ENCODE data around the gene KIF1A.

Gene KIF1A

GRCh38 chr2:240803191-240803590 is 16.8 kb downstream of the KIF1A start:
- Histone ChIP-seq H3K4me1 (ENCODE audit: control insufficient read depth, insufficient read depth, low read length) (no peaks in the 10 kb centered on the region), H3K4me2 (ENCODE audit: low read length) (no peak overlapping the region), H3K27me3 (ENCODE audit: control insufficient read depth, insufficient read depth, low read length) (peaks cover 80% of the 10 kb centered on the region), H3K9me3 (replicated peaks; ENCODE audit: low read length) (no peaks in the 10 kb centered on the region), H3K9ac (ENCODE audit: low read depth, low read length) (no peak overlapping the region), H3K4me3 (ENCODE audit: low read length) (no peak overlapping the region), H3K36me3 (ENCODE audit: insufficient read depth, low read length) (no peaks in the 10 kb centered on the region)

- H3K4me3 ChIP-seq (ENCODE audit: low read length) = no peak overlapping the region
- no peaks in the 10 kb centered on the region for H3K9me3 ChIP-seq (replicated peaks; ENCODE audit: low read length)
- H3K27me3 ChIP-seq (ENCODE audit: control insufficient read depth, insufficient read depth, low read length) = peaks cover 83% of the 10 kb centered on the region
Measured at GRCh38 chr2:240799033-240799820, 20.8 kb downstream of the KIF1A start.

GRCh38 chr2:240798327-240798905 is 21.6 kb downstream of the KIF1A start:
- H3K27me3 ChIP-seq (ENCODE audit: control insufficient read depth, insufficient read depth, low read length) = peaks cover 87% of the 10 kb centered on the region
- H3K9ac ChIP-seq (ENCODE audit: low read depth, low read length) = no peak overlapping the region
- no peaks in the 10 kb centered on the region for H3K36me3 ChIP-seq (ENCODE audit: insufficient read depth, low read length)
- no peaks in the 10 kb centered on the region for H3K4me1 ChIP-seq (ENCODE audit: control insufficient read depth, insufficient read depth, low read length)
- no peaks in the 10 kb centered on the region for H3K9me3 ChIP-seq (replicated peaks; ENCODE audit: low read length)
- no peak overlapping the region for H3K4me2 ChIP-seq (ENCODE audit: low read length)
- no peak overlapping the region for H3K4me3 ChIP-seq (ENCODE audit: low read length)

More at GRCh38 chr2:240799033-240799820, 20.8 kb downstream of the KIF1A start:
- no peaks in the 10 kb centered on the region for H3K36me3 ChIP-seq (ENCODE audit: insufficient read depth, low read length)
- no peak overlapping the region for H3K9ac ChIP-seq (ENCODE audit: low read depth, low read length)
- H3K4me2 ChIP-seq (ENCODE audit: low read length) = no peak overlapping the region
- no peaks in the 10 kb centered on the region for H3K4me1 ChIP-seq (ENCODE audit: control insufficient read depth, insufficient read depth, low read length)

GRCh38 chr2:240797914-240798313 is 22.1 kb downstream of the KIF1A start:
- Histone ChIP-seq H3K4me3 (ENCODE audit: low read length) (no peak overlapping the region), H3K9ac (ENCODE audit: low read depth, low read length) (no peak overlapping the region), H3K4me2 (ENCODE audit: low read length) (no peak overlapping the region), H3K4me1 (ENCODE audit: control insufficient read depth, insufficient read depth, low read length) (no peaks in the 10 kb centered on the region), H3K9me3 (replicated peaks; ENCODE audit: low read length) (no peaks in the 10 kb centered on the region), H3K36me3 (ENCODE audit: insufficient read depth, low read length) (no peaks in the 10 kb centered on the region), H3K27me3 (ENCODE audit: control insufficient read depth, insufficient read depth, low read length) (peaks cover 87% of the 10 kb centered on the region)

GRCh38 chr2:240797500-240797895 is 22.5 kb downstream of the KIF1A start:
- no peaks in the 10 kb centered on the region for H3K4me1 ChIP-seq (ENCODE audit: control insufficient read depth, insufficient read depth, low read length)
- no peaks in the 10 kb centered on the region for H3K36me3 ChIP-seq (ENCODE audit: insufficient read depth, low read length)
- H3K9ac ChIP-seq (ENCODE audit: low read depth, low read length) = no peak overlapping the region
- H3K4me2 ChIP-seq (ENCODE audit: low read length) = no peak overlapping the region
- H3K9me3 ChIP-seq (replicated peaks; ENCODE audit: low read length) = no peaks in the 10 kb centered on the region
- H3K4me3 ChIP-seq (ENCODE audit: low read length) = no peak overlapping the region
- H3K27me3 ChIP-seq (ENCODE audit: control insufficient read depth, insufficient read depth, low read length) = peaks cover 84% of the 10 kb centered on the region

GRCh38 chr2:240796543-240797499 is 23.2 kb downstream of the KIF1A start:
- H3K4me3 ChIP-seq (ENCODE audit: low read length) = no peak overlapping the region
- H3K36me3 ChIP-seq (ENCODE audit: insufficient read depth, low read length) = no peaks in the 10 kb centered on the region
- peaks cover 77% of the 10 kb centered on the region for H3K27me3 ChIP-seq (ENCODE audit: control insufficient read depth, insufficient read depth, low read length)
- no peak overlapping the region for H3K4me2 ChIP-seq (ENCODE audit: low read length)
- no peak overlapping the region for H3K9ac ChIP-seq (ENCODE audit: low read depth, low read length)
- H3K9me3 ChIP-seq (replicated peaks; ENCODE audit: low read length) = no peaks in the 10 kb centered on the region
- no peaks in the 10 kb centered on the region for H3K4me1 ChIP-seq (ENCODE audit: control insufficient read depth, insufficient read depth, low read length)

GRCh38 chr2:240795916-240796510 is 24.0 kb downstream of the KIF1A start:
- no peaks in the 10 kb centered on the region for H3K36me3 ChIP-seq (ENCODE audit: insufficient read depth, low read length)
- H3K9me3 ChIP-seq (replicated peaks; ENCODE audit: low read length) = no peaks in the 10 kb centered on the region
- no peak overlapping the region for H3K9ac ChIP-seq (ENCODE audit: low read depth, low read length)
- no peak overlapping the region for H3K4me3 ChIP-seq (ENCODE audit: low read length)
- H3K27me3 ChIP-seq (ENCODE audit: control insufficient read depth, insufficient read depth, low read length) = peaks cover 69% of the 10 kb centered on the region
- no peak overlapping the region for H3K4me2 ChIP-seq (ENCODE audit: low read length)
- no peaks in the 10 kb centered on the region for H3K4me1 ChIP-seq (ENCODE audit: control insufficient read depth, insufficient read depth, low read length)

GRCh38 chr2:240795454-240795853 is 24.6 kb downstream of the KIF1A start:
- no peak overlapping the region for H3K9ac ChIP-seq (ENCODE audit: low read depth, low read length)
- no peaks in the 10 kb centered on the region for H3K4me1 ChIP-seq (ENCODE audit: control insufficient read depth, insufficient read depth, low read length)
- H3K36me3 ChIP-seq (ENCODE audit: insufficient read depth, low read length) = no peaks in the 10 kb centered on the region
- H3K9me3 ChIP-seq (replicated peaks; ENCODE audit: low read length) = no peaks in the 10 kb centered on the region
- H3K27me3 ChIP-seq (ENCODE audit: control insufficient read depth, insufficient read depth, low read length) = peaks cover 64% of the 10 kb centered on the region
- no peak overlapping the region for H3K4me3 ChIP-seq (ENCODE audit: low read length)
- no peak overlapping the region for H3K4me2 ChIP-seq (ENCODE audit: low read length)

GRCh38 chr2:240794178-240794721 is 25.8 kb downstream of the KIF1A start:
- Histone ChIP-seq H3K4me3 (ENCODE audit: low read length) (no peak overlapping the region), H3K36me3 (ENCODE audit: insufficient read depth, low read length) (no peaks in the 10 kb centered on the region), H3K4me2 (ENCODE audit: low read length) (no peak overlapping the region), H3K9me3 (replicated peaks; ENCODE audit: low read length) (no peaks in the 10 kb centered on the region), H3K27me3 (ENCODE audit: control insufficient read depth, insufficient read depth, low read length) (peaks cover 55% of the 10 kb centered on the region), H3K4me1 (ENCODE audit: control insufficient read depth, insufficient read depth, low read length) (no peaks in the 10 kb centered on the region), H3K9ac (ENCODE audit: low read depth, low read length) (no peak overlapping the region)

- peaks cover 49% of the 10 kb centered on the region for H3K27me3 ChIP-seq (ENCODE audit: control insufficient read depth, insufficient read depth, low read length)
- H3K36me3 ChIP-seq (ENCODE audit: insufficient read depth, low read length) = no peaks in the 10 kb centered on the region
- no peak overlapping the region for H3K4me2 ChIP-seq (ENCODE audit: low read length)
- no peak overlapping the region for H3K9ac ChIP-seq (ENCODE audit: low read depth, low read length)
- no peak overlapping the region for H3K4me3 ChIP-seq (ENCODE audit: low read length)
- H3K9me3 ChIP-seq (replicated peaks; ENCODE audit: low read length) = no peaks in the 10 kb centered on the region
- H3K4me1 ChIP-seq (ENCODE audit: control insufficient read depth, insufficient read depth, low read length) = no peaks in the 10 kb centered on the region
Measured at GRCh38 chr2:240793313-240794177, 26.5 kb downstream of the KIF1A start.

Data from skeletal muscle satellite cell (primary cell).